H1 (cell line): ENCODE results near the gene FAM227B. TPM values are rescaled to one million over a fixed set of nuclear protein-coding genes. Genes with fewer than 3 reads are reported as not detected.

Experiments
- CTCF ChIA-PET: fragments of 300-600 bp; sonication (Branson Sonifier 250); formaldehyde crosslinking; loops from one replicate; lab custom pipeline; 2021; ENCODE audit not compliant: partially characterized antibody; lab: Charles Lee
- POLR2A ChIA-PET: fragments of 300-600 bp; sonication (Branson Sonifier 250); formaldehyde crosslinking; loops from one replicate; lab custom pipeline; 2021; ENCODE audit warnings: inconsistent platforms; ENCODE audit not compliant: partially characterized antibody; lab: Charles Lee
- DNase-seq, 2 experiments: peaks; one replicate each; pipeline versions ENCODE4 v3.0.0 to v3.0.0-alpha.2; 2010 to 2022; ENCODE audit warnings: low spot score in 2 of 2, low read depth in 1 of 2, mixed read lengths in 1 of 2
- FAIRE-seq: peaks from 2 replicates; lab custom pipeline; 2011; peaks lifted over from hg19 to GRCh38; lab: Jason Lieb, UNC
- H2AFZ ChIP-seq: 2 replicates; pipeline ENCODE4 v1.8.1; 2012; ENCODE audit warnings: low read length, inconsistent platforms
- H2AK5ac ChIP-seq: 2 replicates; pipeline ENCODE4 v1.6.1; 2013; ENCODE audit warnings: low read depth, low read length
- H2BK120ac ChIP-seq: replicated peaks from 2 replicates; pipeline ENCODE3; 2013; ENCODE audit warnings: low read depth, low read length, inconsistent platforms
- H2BK12ac ChIP-seq: 2 replicates; pipeline ENCODE4 v1.6.1; 2013; ENCODE audit warnings: low read depth, low read length
- H2BK15ac ChIP-seq: 2 replicates; pipeline ENCODE4 v1.6.1; 2013; ENCODE audit warnings: low read length
- H2BK20ac ChIP-seq: 2 replicates; pipeline ENCODE4 v1.6.1; 2013; ENCODE audit warnings: low read length
- H2BK5ac ChIP-seq: 2 replicates; pipeline ENCODE4 v1.6.1; 2013; ENCODE audit warnings: low read depth, low read length
- H3K14ac ChIP-seq: 2 replicates; pipeline ENCODE4 v1.6.1; 2013; ENCODE audit warnings: inconsistent platforms; ENCODE audit not compliant: insufficient read length
- H3K18ac ChIP-seq: 2 replicates; pipeline ENCODE4 v1.6.1; 2013; ENCODE audit warnings: low read length; ENCODE audit errors: extremely low read depth
- H3K23ac ChIP-seq: 2 replicates; pipeline ENCODE4 v1.6.1; 2013; ENCODE audit warnings: inconsistent platforms; ENCODE audit not compliant: insufficient read length
- H3K23me2 ChIP-seq: 2 replicates; pipeline ENCODE4 v1.6.1; 2013; ENCODE audit warnings: low read depth, low read length
- H3K27ac ChIP-seq: 2 replicates; pipeline ENCODE4 v1.6.1; 2011; ENCODE audit warnings: low read depth, low read length, inconsistent platforms
- H3K27me3 ChIP-seq, 4 experiments: replicated peaks in 1 of 4; 1 replicate in 1 of 4; 2 replicates in 3 of 4; pipeline versions ENCODE4 v1.6.1 to v1.8.1; 2011 to 2013; ENCODE audit warnings: low read length in 3 of 4, mild to moderate bottlenecking in 3 of 4, inconsistent platforms in 2 of 4, mixed read lengths in 2 of 4, moderate library complexity in 1 of 4; ENCODE audit not compliant: control insufficient read depth in 3 of 4, insufficient read depth in 3 of 4; ENCODE audit errors: extremely low read depth in 1 of 4
- H3K36me3 ChIP-seq, 4 experiments: 2 replicates each; pipeline versions ENCODE4 v1.6.1 to v1.8.1; 2011 to 2013; ENCODE audit warnings: mild to moderate bottlenecking in 4 of 4, low read length in 3 of 4, moderate library complexity in 2 of 4, control low read depth in 1 of 4, inconsistent platforms in 1 of 4; ENCODE audit not compliant: insufficient read depth in 4 of 4, control insufficient read depth in 2 of 4
- H3K4ac ChIP-seq: replicated peaks from 2 replicates; pipeline ENCODE3; 2013; ENCODE audit warnings: low read length, low read depth, mixed read lengths, inconsistent platforms; ENCODE audit not compliant: insufficient read length
- H3K4me1 ChIP-seq, 4 experiments: replicated peaks in 1 of 4; 1 replicate in 1 of 4; 2 replicates in 3 of 4; pipeline versions ENCODE4 v1.6.1 to v1.8.1; 2011 to 2013; ENCODE audit warnings: low read length in 3 of 4, inconsistent platforms in 2 of 4, mixed read lengths in 1 of 4; ENCODE audit not compliant: insufficient read depth in 4 of 4, control insufficient read depth in 3 of 4
- H3K4me2 ChIP-seq, 2 experiments: 2 replicates each; pipeline versions ENCODE4 v1.6.1 to v1.8.1; 2011 to 2013; ENCODE audit warnings: low read depth in 2 of 2, low read length in 2 of 2, control low read depth in 1 of 2, inconsistent platforms in 1 of 2, mild to moderate bottlenecking in 1 of 2; ENCODE audit not compliant: insufficient read depth in 1 of 2
- H3K4me3 ChIP-seq, 4 experiments: fragments of 200-600, 300-600 bp in 1 of 4; sonication (generic), shearing (Covaris generic), sonication (Bioruptor Twin) in 1 of 4; 2 replicates each; pipeline versions ENCODE4 v1.5.1 to v1.8.1; 2011 to 2016; ENCODE audit warnings: low read length in 4 of 4, low read depth in 3 of 4, control low read depth in 2 of 4, inconsistent platforms in 2 of 4, mild to moderate bottlenecking in 2 of 4, mixed read lengths in 1 of 4, moderate library complexity in 1 of 4; ENCODE audit not compliant: insufficient read depth in 2 of 4; ENCODE audit errors: extremely low read depth in 1 of 4
- H3K56ac ChIP-seq: replicated peaks from 2 replicates; pipeline ENCODE3; 2013; ENCODE audit warnings: low read depth, mild to moderate bottlenecking, mixed read lengths, low read length, inconsistent platforms; ENCODE audit not compliant: insufficient read length
- H3K79me1 ChIP-seq: 2 replicates; pipeline ENCODE4 v1.6.1; 2013; ENCODE audit warnings: low read depth, low read length, control low read depth
- H3K79me2 ChIP-seq, 2 experiments: 2 replicates each; pipeline versions ENCODE4 v1.6.1 to v1.8.1; 2012 to 2013; ENCODE audit warnings: low read length in 2 of 2, mild to moderate bottlenecking in 2 of 2, inconsistent platforms in 1 of 2; ENCODE audit not compliant: insufficient read depth in 2 of 2, control insufficient read depth in 1 of 2
- H3K9ac ChIP-seq, 4 experiments: replicated peaks in 1 of 4; 1 replicate in 1 of 4; 2 replicates in 3 of 4; pipeline versions ENCODE4 v1.6.1 to v1.8.1; 2011 to 2013; ENCODE audit warnings: low read depth in 3 of 4, low read length in 3 of 4, control low read depth in 2 of 4, mild to moderate bottlenecking in 2 of 4, moderate library complexity in 2 of 4, inconsistent platforms in 1 of 4; ENCODE audit errors: extremely low read depth in 1 of 4
- H3K9me3 ChIP-seq, 2 experiments: 2 replicates each; pipeline versions ENCODE4 v1.6.1 to v1.8.1; 2012 to 2013; ENCODE audit warnings: mild to moderate bottlenecking in 2 of 2, moderate library complexity in 2 of 2, control low read depth in 1 of 2, inconsistent platforms in 1 of 2, low read depth in 1 of 2, low read length in 1 of 2, mixed read lengths in 1 of 2; ENCODE audit not compliant: insufficient read depth in 2 of 2
- H4K20me1 ChIP-seq, 2 experiments: replicated peaks in 1 of 2; 2 replicates each; pipeline versions ENCODE3 to v1.8.1; 2011 to 2013; ENCODE audit warnings: inconsistent platforms in 2 of 2, low read length in 2 of 2, mild to moderate bottlenecking in 1 of 2; ENCODE audit not compliant: insufficient read depth in 2 of 2, control insufficient read depth in 1 of 2
- H4K5ac ChIP-seq: 2 replicates; pipeline ENCODE4 v1.6.1; 2013; ENCODE audit warnings: low read length, low read depth, mixed read lengths, inconsistent platforms; ENCODE audit not compliant: insufficient read length
- H4K8ac ChIP-seq: 2 replicates; pipeline ENCODE4 v1.8.0; 2013; ENCODE audit warnings: mild to moderate bottlenecking, moderate library complexity, low read length, inconsistent platforms; ENCODE audit not compliant: insufficient read depth; ENCODE audit errors: extremely low read depth
- H4K91ac ChIP-seq: replicated peaks from 2 replicates; pipeline ENCODE3; 2013; ENCODE audit warnings: low read length, mixed read lengths, inconsistent platforms; ENCODE audit not compliant: insufficient read length
- EGR1 ChIP-seq: IDR thresholded peaks from 2 replicates; pipeline ENCODE4 v1.6.1; 2011; ENCODE audit warnings: low read depth, low read length, borderline replicate concordance
- POU5F1 ChIP-seq: IDR thresholded peaks from 2 replicates; pipeline ENCODE4 v1.6.1; 2011; ENCODE audit warnings: low read depth, mild to moderate bottlenecking, low read length, moderate library complexity
- SAP30 ChIP-seq: fragments of 300-600 bp; sonication (generic); IDR thresholded peaks from 2 replicates; pipeline ENCODE4 v1.7.1; 2012; ENCODE audit warnings: low read length, moderate library complexity, mild to moderate bottlenecking, inconsistent platforms; ENCODE audit not compliant: insufficient read depth, insufficient replicate concordance
- WGBS, 2 experiments: shearing (Covaris generic) in 1 of 2; methylation state at CpG; one replicate each; pipeline versions ENCODE4 v1.1.6 to v1.1.7; 2013 to 2015; ENCODE audit warnings: low lambda C conversion rate in 2 of 2, mixed read lengths in 2 of 2, inconsistent platforms in 1 of 2, low coverage in 1 of 2, missing lambda C conversion rate in 1 of 2; ENCODE audit not compliant: insufficient replicate concordance in 2 of 2, insufficient coverage in 1 of 2, insufficient read length in 1 of 2; ENCODE audit errors: extremely low coverage in 1 of 2, missing lambda C conversion rate in 1 of 2; 5-methylcytosine and 5-hydroxymethylcytosine counted together
- polyA plus RNA-seq, 7 experiments: library from polyadenylated mRNA; depleted of rRNA in 3 of 7; stranded (reverse) in 5 of 7; unstranded in 2 of 7; fragments of >200 nt in 5 of 7; fragments of 200-250 nt in 2 of 7; gene quantifications; 1 replicate in 5 of 7; 2 replicates in 1 of 7; 4 replicates in 1 of 7; pipeline versions ENCODE4 v1.2.1 to v1.2.3, GENCODE V29; 2011 to 2013; ENCODE audit warnings: missing spikeins in 2 of 7, mixed read lengths in 2 of 7
- total RNA-seq: library from RNA; stranded (reverse); fragmentation: NEBNext Ultra II Directional; extraction: Animal tissue kit (Norgen Biotek cat#: 25700); gene quantifications from 2 replicates; pipeline ENCODE4 v1.2.1, GENCODE V29; 2021

Gene FAM227B
- total and polyA plus RNA-seq, 2 of the 8 experiments (the other 6 are each of a cell fraction or from before 2014, with no cell fraction given), result 4.0 to 6.5 TPM

- no peak for DNase-seq
- H3K14ac ChIP-seq, result no peak overlapping the region
- no peak overlapping the region for H4K8ac ChIP-seq
- no peak overlapping the region for H2BK5ac ChIP-seq
- POLR2A ChIA-PET, result no interaction called here
- no peaks in the 10 kb centered on the region for H3K27me3 ChIP-seq
- H3K9me3 ChIP-seq, result peaks cover 15 to 20% of the 10 kb centered on the region in 2 experiments
- no peak overlapping the region for H3K18ac ChIP-seq
- H3K4me2 ChIP-seq, result no peak overlapping the region
- no peak overlapping the region for H4K5ac ChIP-seq
- H3K79me2 ChIP-seq, result no peaks in the 10 kb centered on the region
- H2BK15ac ChIP-seq, result no peak overlapping the region
- no peak overlapping the region for H2BK20ac ChIP-seq
- H3K4me1 ChIP-seq, result no peaks in the 10 kb centered on the region
- 86 to 100% methylated on average over 1 of the region's 1 CpG for WGBS, 2 experiments
- H3K4ac ChIP-seq, result no peak overlapping the region
- H2BK120ac ChIP-seq, result no peak overlapping the region
- no peaks in the 10 kb centered on the region for H4K20me1 ChIP-seq
- CTCF ChIA-PET, result no interaction called here
- H4K91ac ChIP-seq, result no peak overlapping the region
- no peak for FAIRE-seq
- no peak overlapping the region for H3K9ac ChIP-seq
- no peak overlapping the region for H2AFZ ChIP-seq
- no peak overlapping the region for H2AK5ac ChIP-seq
- no peak overlapping the region for H3K27ac ChIP-seq
- TF ChIP-seq EGR1, result no peak
- no peak for TF ChIP-seq SAP30
- no peak for TF ChIP-seq POU5F1
- H3K4me3 ChIP-seq, result no peak overlapping the region
- H2BK12ac ChIP-seq, result no peak overlapping the region
- H3K36me3 ChIP-seq, result no peaks in the 10 kb centered on the region; a peak in 1 of 8 replicates
- no peak overlapping the region for H3K56ac ChIP-seq
- H3K23me2 ChIP-seq, result no peaks in the 10 kb centered on the region
- H3K23ac ChIP-seq, result no peak overlapping the region
- H3K79me1 ChIP-seq, result no peaks in the 10 kb centered on the region
Measured at GRCh38 chr15:49656734-49657133, 36.1 kb upstream of the FAM227B start.
